Loucy (cell line): Measurements from ENCODE around the gene NSUN6.

ENCODE experiments used
- CTCF ChIP-seq: fragments of 200-600 bp; sonication (generic); conservative IDR thresholded peaks from 2 replicates; pipeline ENCODE4 v1.5.1; 2014; ENCODE audit warnings: mild to moderate bottlenecking, antibody characterized with exemption, low read length
- EZH2phosphoT487 ChIP-seq: fragments of 200-600 bp; IDR thresholded peaks from 2 replicates; pipeline ENCODE4 v1.6.1; 2018; ENCODE audit warnings: antibody characterized with exemption, mild to moderate bottlenecking, moderate library complexity, borderline replicate concordance

- TF ChIP-seq CTCF (no peak), EZH2phosphoT487 (no peak)
Measured at GRCh38 chr10:18687195-18687594, 35.8 kb upstream of the NSUN6 start.
